Ovary (tissue), 9 donors: ENCODE results near the gene KRTAP9-7. TPM values are rescaled to one million over a fixed set of nuclear protein-coding genes. Genes with fewer than 3 reads are reported as not detected.

Source experiments
- DNase-seq, 5 donors: peaks; one replicate each; pipeline ENCODE4 v3.0.0-alpha.2; 2019 to 2020
- H3K27ac ChIP-seq, 2 donors: fragments of 200-600 bp; one replicate each; pipeline versions ENCODE4 v1.5.1 to v1.8.0; 2019 to 2022
- H3K27me3 ChIP-seq: fragments of 200-600 bp; one replicate; pipeline ENCODE4 v1.8.0; 2022
- H3K36me3 ChIP-seq: fragments of 200-600 bp; sonication (generic); one replicate; pipeline ENCODE4 v1.5.1; 2019
- H3K4me1 ChIP-seq: one replicate; pipeline ENCODE4 v1.8.1; 2013; ENCODE audit warnings: mild to moderate bottlenecking, moderate library complexity; ENCODE audit not compliant: insufficient read depth
- H3K4me3 ChIP-seq: fragments of 200-600 bp; sonication (generic); one replicate; pipeline ENCODE4 v1.5.1; 2017
- H3K9me3 ChIP-seq, 2 donors: fragments of 200-600 bp in 1 of 2; sonication (generic) in 1 of 2; one replicate each; pipeline versions ENCODE4 v1.5.1 to v1.8.1; 2013 to 2019; ENCODE audit warnings: mild to moderate bottlenecking in 1 of 2, moderate library complexity in 1 of 2
- EP300 ChIP-seq: sonication (generic); formaldehyde crosslinking; IDR thresholded peaks from one replicate; pipeline ENCODE4 v1.6.1; 2017; ENCODE audit warnings: antibody characterized with exemption
- POLR2A ChIP-seq: fragments of 450-650 bp; IDR thresholded peaks from one replicate; pipeline ENCODE4 v1.6.1; 2017; ENCODE audit warnings: antibody characterized with exemption, mild to moderate bottlenecking, moderate library complexity
- WGBS, 3 donors: extraction: QIAGEN DNeasy Blood & Tissue Kit in 1 of 3; methylation state at CpG; one replicate each; pipeline versions ENCODE4 v1.1.5 to v1.1.7; 2013 to 2017; 5-methylcytosine and 5-hydroxymethylcytosine counted together
- intact Hi-C, 4 donors: fragments of 100-400 bp; cut with DNase I; formaldehyde crosslinking; loops; one replicate each; pipeline versions ENCODE4 v1.11.0 to v1.15.1; 2022 to 2023
- polyA plus RNA-seq, 2 donors: library from polyadenylated mRNA; stranded (reverse); fragments of 200-250 nt in 1 of 2; fragments of 350-450 nt in 1 of 2; fragmentation: Illumina TruSeq in 1 of 2; extraction: RNeasy Lipid Tissue Mini Kit (QIAGEN cat#74804) in 1 of 2; gene quantifications; one replicate each; pipeline ENCODE4 v1.2.3, GENCODE V29; 2013 to 2014
- total RNA-seq, 7 donors: library from RNA; depleted of rRNA in 2 of 7; stranded (reverse); fragments of >200 nt in 2 of 7; fragmentation: NEBNext Ultra II Directional in 3 of 7; extraction: Animal tissue kit (Norgen Biotek cat#: 25700) in 3 of 7; gene quantifications; one replicate each; pipeline versions ENCODE4 v1.1.0 to v1.2.4, GENCODE V29; 2016 to 2023
- TF ChIP-seq, protein P1 (sequence below), 3 donors: fragments of 450-650 bp in 2 of 3; fragments of 200-600 bp in 1 of 3; IDR thresholded peaks; one replicate each; pipeline versions ENCODE4 v1.5.1 to v1.8.0; 2016 to 2022; ENCODE audit warnings: antibody characterized with exemption in 3 of 3, mild to moderate bottlenecking in 1 of 3
- donor health status: DM: no; HTN: no; CAD: no; lungs with moderate emphysema.
- donor health status: DM: no; HTN: no; CAD: no.
- donor health status: Bipolar disorder and iron deficiency.
- donor health status: DM: yes; HTN: yes; CAD: no.
- donor health status: DM: no; HTN: no; CAD: no.
- donor health status: DM: yes; HTN: yes; CAD: no.

Gene KRTAP9-7
- total and polyA plus RNA-seq, 9 donors: not detected

DNA sequence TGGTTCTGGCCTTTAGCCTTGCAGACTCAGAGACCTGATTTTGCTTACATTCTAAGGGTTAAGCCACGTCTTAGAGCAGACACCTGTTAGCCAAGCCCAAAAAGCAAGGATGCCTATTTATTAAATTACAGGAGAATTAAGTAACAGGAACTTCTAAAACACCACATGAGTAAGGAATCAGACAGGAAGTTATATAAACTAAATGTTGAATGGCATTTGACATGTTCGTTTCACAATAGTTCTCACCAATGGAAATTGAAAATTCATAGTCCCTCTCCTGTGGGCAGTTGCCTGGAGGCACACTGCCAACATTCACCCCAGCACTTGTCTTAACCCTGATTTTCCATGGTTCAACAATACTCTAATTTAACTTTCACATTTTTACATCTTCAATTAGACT is 9.0 kb downstream of the KRTAP9-7 start:
- DNase-seq: no peak
- Histone ChIP-seq H3K36me3 (no peaks in the 10 kb centered on the region), H3K4me3 (no peak overlapping the region), H3K27ac (no peak overlapping the region), H3K9me3 (no peaks in the 10 kb centered on the region), H3K27me3 (no peaks in the 10 kb centered on the region), H3K4me1 (no peaks in the 10 kb centered on the region)
- no peak for TF ChIP-seq POLR2A
- TF ChIP-seq, protein P1, sequence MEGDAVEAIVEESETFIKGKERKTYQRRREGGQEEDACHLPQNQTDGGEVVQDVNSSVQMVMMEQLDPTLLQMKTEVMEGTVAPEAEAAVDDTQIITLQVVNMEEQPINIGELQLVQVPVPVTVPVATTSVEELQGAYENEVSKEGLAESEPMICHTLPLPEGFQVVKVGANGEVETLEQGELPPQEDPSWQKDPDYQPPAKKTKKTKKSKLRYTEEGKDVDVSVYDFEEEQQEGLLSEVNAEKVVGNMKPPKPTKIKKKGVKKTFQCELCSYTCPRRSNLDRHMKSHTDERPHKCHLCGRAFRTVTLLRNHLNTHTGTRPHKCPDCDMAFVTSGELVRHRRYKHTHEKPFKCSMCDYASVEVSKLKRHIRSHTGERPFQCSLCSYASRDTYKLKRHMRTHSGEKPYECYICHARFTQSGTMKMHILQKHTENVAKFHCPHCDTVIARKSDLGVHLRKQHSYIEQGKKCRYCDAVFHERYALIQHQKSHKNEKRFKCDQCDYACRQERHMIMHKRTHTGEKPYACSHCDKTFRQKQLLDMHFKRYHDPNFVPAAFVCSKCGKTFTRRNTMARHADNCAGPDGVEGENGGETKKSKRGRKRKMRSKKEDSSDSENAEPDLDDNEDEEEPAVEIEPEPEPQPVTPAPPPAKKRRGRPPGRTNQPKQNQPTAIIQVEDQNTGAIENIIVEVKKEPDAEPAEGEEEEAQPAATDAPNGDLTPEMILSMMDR (IDR thresholded peaks at IDR 0.05): no peak
- TF ChIP-seq EP300: no peak
- 53 to 56% (median 55%) methylated on average over 2 of the region's 2 CpGs for WGBS, 3 donors
- intact Hi-C loops: no loop called here

DNA sequence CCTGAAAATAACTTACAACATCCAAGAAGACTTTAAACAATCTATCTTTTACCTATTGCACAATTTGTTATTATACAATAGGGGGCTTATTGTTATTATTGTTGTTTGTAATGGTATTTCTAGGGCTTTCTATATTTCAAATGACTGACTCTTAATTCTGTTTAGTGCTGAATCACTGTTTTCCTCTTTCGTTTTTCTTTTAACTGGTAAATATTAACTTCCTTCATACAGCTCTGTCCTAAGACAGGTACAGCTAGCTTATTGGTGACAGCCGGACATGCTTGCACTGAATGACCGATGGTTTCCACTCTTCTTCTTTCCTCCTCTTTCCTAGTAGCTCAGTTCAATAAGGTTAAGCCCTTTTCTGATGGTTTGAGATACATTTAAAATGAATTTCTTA is 11.6 kb downstream of the KRTAP9-7 start:
- no peak for DNase-seq
- H3K9me3 ChIP-seq: no peaks in the 10 kb centered on the region
- intact Hi-C loops: no loop called here
- H3K4me3 ChIP-seq: no peak overlapping the region
- 83 to 85% (median 85%) methylated on average over 3 of the region's 3 CpGs for WGBS, 3 donors
- TF ChIP-seq POLR2A: no peak
- no peak for TF ChIP-seq EP300
- TF ChIP-seq, protein P1 (IDR thresholded peaks at IDR 0.05): no peak
- H3K27ac ChIP-seq: no peak overlapping the region
- no peaks in the 10 kb centered on the region for H3K36me3 ChIP-seq
- H3K4me1 ChIP-seq: no peaks in the 10 kb centered on the region
- H3K27me3 ChIP-seq: no peaks in the 10 kb centered on the region

DNA sequence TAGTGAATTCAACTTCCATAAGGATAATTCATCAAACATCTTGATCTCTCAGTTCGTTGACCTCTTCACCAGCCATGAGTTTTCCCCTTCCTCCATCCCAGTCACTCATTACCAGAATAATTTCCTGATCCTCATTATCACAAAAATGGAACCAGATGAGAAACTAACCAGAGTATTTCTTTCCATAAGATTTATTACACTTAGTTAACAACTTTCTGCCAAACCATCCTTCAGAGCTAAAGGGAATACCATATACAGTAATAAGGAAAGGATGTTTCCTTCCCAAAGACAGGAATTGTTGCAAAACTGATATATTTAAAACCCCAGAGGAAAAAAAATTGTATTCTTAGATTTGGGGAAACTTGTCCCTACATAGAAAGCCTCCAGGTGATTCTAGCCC is 18.5 kb downstream of the KRTAP9-7 start:
- intact Hi-C loops: no loop called here
- H3K27me3 ChIP-seq: no peaks in the 10 kb centered on the region
- no peaks in the 10 kb centered on the region for H3K9me3 ChIP-seq
- DNase-seq: no peak
- H3K4me3 ChIP-seq: no peak overlapping the region
- no peaks in the 10 kb centered on the region for H3K36me3 ChIP-seq
- H3K27ac ChIP-seq: no peak overlapping the region
- TF ChIP-seq EP300: no peak
- no peak for TF ChIP-seq POLR2A
- TF ChIP-seq, protein P1 (IDR thresholded peaks at IDR 0.05): no peak
- 83 to 89% (median 88%) methylated on average over 1 of the region's 1 CpG for WGBS, 3 donors
- H3K4me1 ChIP-seq: no peaks in the 10 kb centered on the region

GRCh38 chr17:41296846-41297245 is 21.3 kb downstream of the KRTAP9-7 start:
- intact Hi-C loops: no loop called here
- no peak for DNase-seq
- TF ChIP-seq, protein P1 (IDR thresholded peaks at IDR 0.05): no peak
- TF ChIP-seq POLR2A (no peak), EP300 (no peak)
- 31 to 56% (median 54%) methylated on average over 1 of the region's 1 CpG for WGBS, 3 donors
- no peaks in the 10 kb centered on the region for H3K36me3 ChIP-seq
- no peak overlapping the region for H3K27ac ChIP-seq
- H3K27me3 ChIP-seq: no peaks in the 10 kb centered on the region
- H3K4me3 ChIP-seq: no peak overlapping the region
- no peaks in the 10 kb centered on the region for H3K9me3 ChIP-seq
- no peaks in the 10 kb centered on the region for H3K4me1 ChIP-seq
